ENCODE measurements around the gene TWIST2.

Gene TWIST2

GRCh38 chr2:238939521-238940403 is 91.9 kb downstream of the TWIST2 start:
- no peak for DNase-seq (ENCODE audit: low read depth)

- no peak for DNase-seq (ENCODE audit: low read depth)
Measured at GRCh38 chr2:238940806-238941205, 92.9 kb downstream of the TWIST2 start.

GRCh38 chr2:238941262-238941792 is 93.4 kb downstream of the TWIST2 start:
- DNase-seq (ENCODE audit: low read depth): no peak

GRCh38 chr2:238942080-238942725 is 94.3 kb downstream of the TWIST2 start:
- DNase-seq (ENCODE audit: low read depth): no peak

GRCh38 chr2:238942726-238943300 is 94.9 kb downstream of the TWIST2 start:
- DNase-seq (ENCODE audit: low read depth): no peak

GRCh38 chr2:238943338-238944067 is 95.6 kb downstream of the TWIST2 start:
- DNase-seq (ENCODE audit: low read depth): no peak

- DNase-seq (ENCODE audit: low read depth): no peak
Measured at GRCh38 chr2:238945433-238946150, 97.7 kb downstream of the TWIST2 start.

GRCh38 chr2:238946318-238947242 is 98.7 kb downstream of the TWIST2 start:
- DNase-seq (ENCODE audit: low read depth): no peak

- DNase-seq (ENCODE audit: low read depth): no peak
Measured at GRCh38 chr2:238947243-238947760, 99.4 kb downstream of the TWIST2 start.

- DNase-seq (ENCODE audit: low read depth): no peak
Measured at GRCh38 chr2:238947920-238948710, 100.2 kb downstream of the TWIST2 start.

- no peak for DNase-seq (ENCODE audit: low read depth)
Measured at GRCh38 chr2:238948765-238949641, 101.1 kb downstream of the TWIST2 start.

GRCh38 chr2:238949710-238950345 is 101.9 kb downstream of the TWIST2 start:
- no peak for DNase-seq (ENCODE audit: low read depth)

GRCh38 chr2:238950551-238950950 is 102.7 kb downstream of the TWIST2 start:
- DNase-seq (ENCODE audit: low read depth): no peak

GRCh38 chr2:238952261-238952919 is 104.5 kb downstream of the TWIST2 start:
- no peak for DNase-seq (ENCODE audit: low read depth)

- DNase-seq (ENCODE audit: low read depth): no peak
Measured at GRCh38 chr2:238954841-238955591, 107.1 kb downstream of the TWIST2 start.
